HG02870 (cell line): ENCODE results near the gene PKN2.
"Not testable (repeated sequence)": the region's sequence is repeated elsewhere in the genome, so short reads cannot be mapped to it uniquely, and the experiment has no call there.

Experiments
- ATAC-seq: cut with Tn5 transposase; IDR thresholded peaks from one replicate; pipeline ENCODE4 v1.9.1; 2021; ENCODE audit warnings: mild to moderate bottlenecking, moderate library complexity; ENCODE audit not compliant: unreplicated experiment

PKN2 gene

DNA sequence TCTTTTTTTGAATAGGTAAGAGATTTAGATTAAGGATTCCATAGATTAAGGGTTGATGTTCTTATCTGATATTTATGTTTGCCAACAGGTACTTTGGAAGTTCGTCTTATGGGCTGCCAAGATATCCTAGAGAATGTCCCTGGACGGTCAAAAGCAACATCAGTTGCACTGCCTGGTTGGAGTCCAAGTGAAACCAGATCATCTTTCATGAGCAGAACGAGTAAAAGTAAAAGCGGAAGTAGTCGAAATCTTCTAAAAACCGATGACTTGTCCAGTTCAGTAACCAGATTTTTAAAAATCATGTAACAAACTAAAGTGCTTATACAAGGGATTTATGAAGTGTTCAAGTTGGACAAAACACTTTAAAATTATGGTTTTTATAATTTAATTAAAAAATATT is 100.5 kb downstream of the PKN2 start:
- ATAC-seq = no peak

- no peak for ATAC-seq
Measured at GRCh38 chr1:88787023-88787903, 103.2 kb downstream of the PKN2 start.

- no peak for ATAC-seq
Measured at GRCh38 chr1:88791192-88791591, 107.1 kb downstream of the PKN2 start.

GRCh38 chr1:88799491-88799890 is 115.4 kb downstream of the PKN2 start:
- no peak for ATAC-seq

DNA sequence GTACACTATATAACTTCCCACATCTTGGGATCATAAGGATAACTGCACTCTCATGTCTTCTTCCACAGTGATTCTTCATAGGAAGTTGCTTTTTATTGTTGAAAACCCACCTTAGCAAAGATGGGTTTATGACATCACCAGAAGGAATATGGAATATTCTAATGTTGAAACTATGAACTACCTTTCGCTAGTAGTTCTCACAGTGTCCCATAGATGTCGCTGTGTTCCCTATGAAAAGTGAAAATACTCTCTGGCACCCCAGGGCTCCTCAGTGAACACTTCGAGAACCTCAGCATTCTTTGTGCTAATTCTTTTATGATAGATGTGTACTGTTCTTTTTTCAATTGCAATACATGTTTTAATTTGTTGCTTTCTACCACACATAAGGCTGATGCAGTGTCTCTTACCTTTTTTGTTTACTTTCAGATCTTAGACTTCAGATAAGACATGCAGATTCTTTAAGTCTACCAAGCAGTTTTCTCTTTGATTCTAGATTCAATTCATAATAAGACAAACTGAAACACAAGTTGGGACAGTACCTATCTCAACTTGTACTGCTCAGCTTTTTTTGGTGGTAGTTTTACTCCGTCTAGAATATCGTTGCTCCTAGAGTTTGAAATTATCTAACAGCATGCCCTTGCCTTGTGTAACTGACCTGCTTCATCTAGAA is 116.4 kb downstream of the PKN2 start:
- ATAC-seq = no peak

- no peak for ATAC-seq
Measured at GRCh38 chr1:88801575-88802208, 117.6 kb downstream of the PKN2 start.

- ATAC-seq = no peak
Measured at GRCh38 chr1:88802404-88802803, 118.3 kb downstream of the PKN2 start.

DNA sequence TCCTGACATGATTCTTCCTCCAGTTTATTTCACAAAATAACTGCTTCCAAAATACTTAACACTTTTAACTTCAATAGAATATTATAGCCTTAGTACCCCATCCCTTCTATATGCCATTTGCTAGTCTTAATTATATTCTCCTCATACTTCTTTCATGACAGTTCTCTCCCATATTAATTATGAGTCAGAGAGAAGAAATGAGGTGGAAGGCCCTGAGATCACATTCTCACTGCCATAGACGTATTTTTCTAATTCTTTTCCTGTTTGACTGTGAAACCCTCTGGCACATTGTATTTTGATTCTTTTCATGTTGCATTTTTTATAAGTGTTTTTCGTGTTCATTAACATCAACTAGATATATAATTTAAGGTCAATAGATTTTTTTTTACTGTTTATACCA is 118.9 kb downstream of the PKN2 start:
- no peak for ATAC-seq

- no peak for ATAC-seq
Measured at GRCh38 chr1:88803444-88803843, 119.4 kb downstream of the PKN2 start.

GRCh38 chr1:88812366-88812765 is 128.3 kb downstream of the PKN2 start:
- no peak for ATAC-seq

- ATAC-seq = no peak
Measured at GRCh38 chr1:88813471-88813870, 129.4 kb downstream of the PKN2 start.

DNA sequence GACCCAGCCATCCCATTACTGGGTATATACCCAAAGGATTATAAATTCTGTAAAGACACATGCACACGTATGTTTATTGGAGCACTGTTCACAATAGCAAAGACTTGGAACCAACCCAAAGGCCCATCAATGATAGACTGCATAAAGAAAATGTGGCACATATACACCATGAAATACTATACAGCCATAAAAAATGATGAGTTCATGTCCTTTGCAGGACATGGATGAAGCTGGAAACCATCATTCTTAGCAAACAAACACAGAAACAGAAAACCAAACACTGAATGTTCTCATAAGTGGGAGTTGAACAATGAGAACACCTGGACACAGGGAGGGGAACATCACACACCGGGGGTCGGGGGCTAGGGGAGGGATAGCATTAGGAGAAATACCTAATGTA is 135.6 kb downstream of the PKN2 start:
- not testable (repeated sequence) for ATAC-seq

GRCh38 chr1:88825721-88826120 is 141.6 kb downstream of the PKN2 start:
- ATAC-seq = no peak

- no peak for ATAC-seq
Measured at GRCh38 chr1:88847643-88848042, 163.6 kb downstream of the PKN2 start.

- ATAC-seq = no peak
Measured at GRCh38 chr1:88851303-88852063, 167.4 kb downstream of the PKN2 start.

- peak; percentile 61 for ATAC-seq
Measured at GRCh38 chr1:88867743-88868521, 183.9 kb downstream of the PKN2 start.

DNA sequence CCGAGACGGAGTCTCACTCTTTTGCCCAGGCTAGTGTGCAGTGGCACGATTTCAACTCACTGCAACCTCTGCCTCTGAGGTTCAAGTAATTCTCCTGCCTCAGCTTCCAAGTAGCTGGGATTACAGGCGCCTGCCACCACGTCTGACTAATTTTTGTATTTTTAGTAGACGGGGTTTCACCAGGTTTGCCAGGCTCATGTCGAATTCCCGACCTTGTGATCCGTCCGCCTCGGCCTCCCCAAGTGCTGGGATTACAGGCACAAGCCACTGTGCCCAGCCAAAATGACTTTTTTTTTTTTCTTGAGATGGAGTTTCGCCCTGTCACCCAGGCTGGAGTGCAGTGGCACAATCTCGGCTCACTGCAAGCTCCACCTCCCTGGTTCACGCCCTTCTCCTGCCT is 185.6 kb downstream of the PKN2 start:
- not testable (repeated sequence) for ATAC-seq

GRCh38 chr1:88873737-88874349 is 189.8 kb downstream of the PKN2 start:
- no peak for ATAC-seq

DNA sequence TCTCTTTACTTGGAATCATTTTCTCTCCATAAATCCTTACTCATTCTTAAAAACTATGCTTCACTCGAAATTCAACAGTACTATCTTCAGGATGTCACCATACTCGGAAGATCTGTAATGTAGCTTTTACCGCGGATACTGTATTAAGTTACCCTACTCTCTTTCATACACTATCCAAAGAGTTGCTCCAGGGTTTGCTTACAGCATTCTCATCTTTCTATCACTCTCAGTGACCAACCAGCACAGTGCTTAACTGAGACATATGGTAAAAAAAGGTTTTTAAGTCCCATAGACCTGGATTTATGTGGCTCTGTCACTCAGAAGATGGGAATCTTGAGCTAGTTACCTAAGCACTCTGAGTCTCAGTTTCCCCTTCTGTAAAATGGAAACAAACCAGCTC is 191.5 kb downstream of the PKN2 start:
- ATAC-seq = no peak
